OCI-LY7 (cell line): ENCODE results near the gene CRYBG1.

Experiments
- CTCF ChIP-seq: fragments of 200-600 bp; sonication (generic); conservative IDR thresholded peaks from 2 replicates; pipeline ENCODE4 v1.5.1; 2014; ENCODE audit warnings: mild to moderate bottlenecking, antibody characterized with exemption, low read length, moderate library complexity, mixed read lengths
- EZH2phosphoT487 ChIP-seq: fragments of 200-600 bp; sonication (generic); IDR thresholded peaks from 2 replicates; pipeline ENCODE4 v1.6.1; 2018; ENCODE audit warnings: low read depth, borderline replicate concordance, mild to moderate bottlenecking, mixed run types, antibody characterized with exemption, low read length, moderate library complexity, mixed read lengths

- TF ChIP-seq CTCF (peak; percentile 84), EZH2phosphoT487 (no peak)
These were observed 249.2 kb downstream of the CRYBG1 start for GRCh38 chr6:106609699-106610098.
